Fibroblast of lung (primary cell): Measurements from ENCODE around the gene DIS3L.

ENCODE experiments used
- CTCF ChIP-seq, 2 donors: IDR thresholded peaks in 1 of 2; conservative IDR thresholded peaks in 1 of 2; 1 replicate in 1 of 2; 2 replicates in 1 of 2; pipeline ENCODE4 v1.5.1; 2011 to 2012; ENCODE audit warnings: low read length in 2 of 2, control low read depth in 1 of 2, inconsistent platforms in 1 of 2, low read depth in 1 of 2, mild to moderate bottlenecking in 1 of 2
- EZH2 ChIP-seq: IDR thresholded peaks from 2 replicates; pipeline ENCODE4 v1.5.1; 2012; ENCODE audit warnings: low read length, control low read depth, mild to moderate bottlenecking; ENCODE audit errors: missing control alignments

- TF ChIP-seq EZH2 (no peak), CTCF (conservative IDR thresholded peaks at IDR 0.05 in 1 of 2, IDR thresholded peaks at IDR 0.05 in 1 of 2; ENCODE audit: low read depth in 1 of 2, low read length in 2 of 2) (no peak)
Measured at GRCh38 chr15:66302489-66303278, 9.3 kb downstream of the DIS3L start.
